ENCODE results near the gene DIS3L2.

GRCh38 chr2:232341061-232341738 is 379.7 kb downstream of the DIS3L2 start:
- TF ChIP-seq CTCF (IDR thresholded peaks at IDR 0.05 in 8 of 11, conservative IDR thresholded peaks at IDR 0.05 in 3 of 11) (no peak), POLR2A (IDR thresholded peaks at IDR 0.05) (no peak), POLR2AphosphoS5 (IDR thresholded peaks at IDR 0.05) (no peak)
